NCI-H2227 treated with DMSO at 0.1 percent for 48 hours (cell line): ENCODE results near the gene OTOP3.

Experiments
- DNase-seq: peaks from one replicate; lab custom pipeline; 2025; lab: John Stamatoyannopoulos, UW

OTOP3 gene

GRCh38 chr17:74917430-74917829 is 18.3 kb upstream of the OTOP3 start:
- DNase-seq, result no peak

GRCh38 chr17:74918906-74919305 is 16.8 kb upstream of the OTOP3 start:
- no peak for DNase-seq

GRCh38 chr17:74919440-74920305 is 16.0 kb upstream of the OTOP3 start:
- no peak for DNase-seq

GRCh38 chr17:74920306-74920620 is 15.4 kb upstream of the OTOP3 start:
- DNase-seq, result no peak

- DNase-seq, result no peak
Observed at GRCh38 chr17:74920642-74921025, 15.1 kb upstream of the OTOP3 start.

GRCh38 chr17:74921026-74921681 is 14.5 kb upstream of the OTOP3 start:
- no peak for DNase-seq

GRCh38 chr17:74921769-74922168 is 13.9 kb upstream of the OTOP3 start:
- DNase-seq, result no peak

GRCh38 chr17:74922172-74922571 is 13.5 kb upstream of the OTOP3 start:
- DNase-seq, result no peak

- DNase-seq, result no peak
Observed at GRCh38 chr17:74922694-74923537, 12.8 kb upstream of the OTOP3 start, which contains the start of gene USH1G. Gene USH1G, minus strand, starts transcription at chr17:74923255. Its CDS starts 182 bp downstream, at chr17:74923073.

- DNase-seq, result no peak
Observed at GRCh38 chr17:74923538-74924249, 12.0 kb upstream of the OTOP3 start.

- no peak for DNase-seq
Observed at GRCh38 chr17:74924250-74924948, 11.3 kb upstream of the OTOP3 start, which contains the start of gene OTOP2. Gene OTOP2, plus strand, starts transcription at chr17:74924273. Its CDS starts 360 bp downstream, at chr17:74924633.

GRCh38 chr17:74925242-74925641 is 10.5 kb upstream of the OTOP3 start:
- DNase-seq, result no peak

GRCh38 chr17:74928786-74929185 is 6.9 kb upstream of the OTOP3 start:
- DNase-seq, result no peak

GRCh38 chr17:74930535-74931036 is 5.1 kb upstream of the OTOP3 start:
- no peak for DNase-seq

GRCh38 chr17:74935048-74935447 is 650 bp upstream of the OTOP3 start:
- DNase-seq, result no peak

GRCh38 chr17:74936470-74936799 is 737 bp downstream of the OTOP3 start:
- no peak for DNase-seq

GRCh38 chr17:74937064-74938051 is 1.7 kb downstream of the OTOP3 start:
- DNase-seq, result no peak

- DNase-seq, result no peak
Observed at GRCh38 chr17:74938194-74938950, 2.7 kb downstream of the OTOP3 start.

- no peak for DNase-seq
Observed at GRCh38 chr17:74939534-74939933, 3.8 kb downstream of the OTOP3 start.
